GM12891 (cell line): Measurements from ENCODE around the gene NEK8.

Experiments used
- DNase-seq: peaks from one replicate; pipeline ENCODE4 v3.0.0; 2011; ENCODE audit warnings: low spot score; ENCODE audit not compliant: insufficient read length
- FAIRE-seq: peaks from 2 replicates; lab custom pipeline; 2011; peaks lifted over from hg19 to GRCh38; lab: Jason Lieb, UNC
- PAX5 ChIP-seq: IDR thresholded peaks from 2 replicates; pipeline ENCODE4 v1.6.1; 2011; ENCODE audit warnings: low read length, moderate library complexity, mild to moderate bottlenecking; ENCODE audit not compliant: insufficient read depth, severe bottlenecking
- POLR2A ChIP-seq: IDR thresholded peaks from 2 replicates; pipeline ENCODE4 v1.6.1; 2011; ENCODE audit warnings: low read depth, low read length, control low read depth
- POLR2AphosphoS5 ChIP-seq: IDR thresholded peaks from 2 replicates; pipeline ENCODE4 v1.6.1; 2011; ENCODE audit warnings: low read depth, low read length, control low read depth
- POU2F2 ChIP-seq: IDR thresholded peaks from 2 replicates; pipeline ENCODE4 v1.6.1; 2011; ENCODE audit warnings: low read depth, mild to moderate bottlenecking, control low read depth, low read length, moderate library complexity
- SPI1 ChIP-seq: IDR thresholded peaks from 2 replicates; pipeline ENCODE4 v1.6.1; 2011; ENCODE audit warnings: low read depth, low read length, control low read depth
- TAF1 ChIP-seq: IDR thresholded peaks from 2 replicates; pipeline ENCODE4 v1.6.1; 2011; ENCODE audit warnings: low read depth, low read length, control low read depth

The NEK8 gene

GRCh38 chr17:28724500-28725165, 4.0 kb upstream of the NEK8 start:
- FAIRE-seq (peak; percentile 85), DNase-seq (no peak)
- TF ChIP-seq TAF1, result no peak
- peak; percentile 38 for TF ChIP-seq POLR2A
- TF ChIP-seq SPI1, result no peak
- TF ChIP-seq POLR2AphosphoS5, result no peak
- no peak; the same call in 1 of the 2 replicates for TF ChIP-seq POU2F2
- no peak for TF ChIP-seq PAX5

GRCh38 chr17:28725166-28725659, 3.4 kb upstream of the NEK8 start:
- DNase-seq (no peak), FAIRE-seq (no peak)
- TF ChIP-seq POLR2AphosphoS5 (peak; percentile 88), PAX5 (no peak), SPI1 (0 out of 2 replicates have a peak, but pooled peaks have one; percentile 4), TAF1 (no peak), POLR2A (peak; percentile 91), POU2F2 (peak; percentile 54; the same call in 1 of the 2 replicates)

- TF ChIP-seq POLR2A (peak; percentile 35; the same call in 1 of the 2 replicates), SPI1 (no peak), POU2F2 (peak; percentile 70; the same call in 1 of the 2 replicates), PAX5 (no peak), POLR2AphosphoS5 (peak; percentile 30; the same call in 1 of the 2 replicates), TAF1 (no peak; the same call in 1 of the 2 replicates)
- DNase-seq (no peak), FAIRE-seq (peak; percentile 77)
These were observed 2.8 kb upstream of the NEK8 start for GRCh38 chr17:28725660-28726225.

- no peak for FAIRE-seq
- peak; percentile 73 for DNase-seq
- TF ChIP-seq POLR2AphosphoS5 (no peak), PAX5 (no peak), POU2F2 (no peak), SPI1 (no peak), POLR2A (no peak), TAF1 (no peak)
These were observed 2.4 kb upstream of the NEK8 start, which contains the start of gene TLCD1 for GRCh38 chr17:28726226-28726626. TSS of gene TLCD1 (minus strand) at chr17:28726233. CDS start at chr17:28726097, 136 bp downstream.

GRCh38 chr17:28726627-28727491, 1.7 kb upstream of the NEK8 start:
- peak; percentile 81 for DNase-seq
- TF ChIP-seq POU2F2, result peak; percentile 46; the same call in 1 of the 2 replicates
- TF ChIP-seq PAX5, result no peak
- no peak for TF ChIP-seq SPI1
- TF ChIP-seq POLR2A, result 0 out of 2 replicates have a peak, but pooled peaks have one; percentile 39
- peak; percentile 52; the same call in 1 of the 2 replicates for TF ChIP-seq POLR2AphosphoS5
- no peak; the same call in none of the 2 replicates for TF ChIP-seq TAF1
- peak; percentile 88 for FAIRE-seq

GRCh38 chr17:28729950-28730330, 1.4 kb downstream of the NEK8 start:
- no peak for DNase-seq
- no peak for FAIRE-seq
- TF ChIP-seq POLR2A (no peak), POLR2AphosphoS5 (no peak), TAF1 (no peak), PAX5 (no peak), POU2F2 (no peak), SPI1 (no peak)

- no peak for TF ChIP-seq PAX5
- no peak for TF ChIP-seq POLR2AphosphoS5
- TF ChIP-seq POU2F2, result no peak
- TF ChIP-seq SPI1, result no peak
- TF ChIP-seq TAF1, result no peak
- no peak for TF ChIP-seq POLR2A
- FAIRE-seq, result no peak
- no peak for DNase-seq
These were observed 4.8 kb downstream of the NEK8 start for GRCh38 chr17:28733346-28733745.

- TF ChIP-seq POLR2A, result no peak
- no peak for TF ChIP-seq SPI1
- no peak for TF ChIP-seq TAF1
- no peak for TF ChIP-seq POLR2AphosphoS5
- TF ChIP-seq POU2F2, result no peak
- no peak for TF ChIP-seq PAX5
- no peak for FAIRE-seq
- no peak for DNase-seq
These were observed 6.2 kb downstream of the NEK8 start for GRCh38 chr17:28734712-28735241.
